ENCODE data around the gene TRIM50.
"Not testable (repeated sequence)": the region's sequence is repeated elsewhere in the genome, so short reads cannot be mapped to it uniquely, and the experiment has no call there.

TRIM50 gene

GRCh38 chr7:73314271-73314670 is 13.6 kb downstream of the TRIM50 start:
- no peak for DNase-seq (ENCODE audit: low read depth)

- no peak for DNase-seq (ENCODE audit: low read depth)
Observed at GRCh38 chr7:73313521-73313906, 14.4 kb downstream of the TRIM50 start.

- no peak for DNase-seq (ENCODE audit: low read depth)
Observed at GRCh38 chr7:73312831-73313520, 14.9 kb downstream of the TRIM50 start.

GRCh38 chr7:73311421-73311820 is 16.5 kb downstream of the TRIM50 start:
- not testable (repeated sequence) for DNase-seq (ENCODE audit: low read depth)

- DNase-seq (ENCODE audit: low read depth) = peak; percentile 86
Observed at GRCh38 chr7:73308665-73309214, 19.1 kb downstream of the TRIM50 start, which contains the start of gene NSUN5. NSUN5 (minus strand) TSS chr7:73308826; CDS start chr7:73308790, 36 bp downstream.

GRCh38 chr7:73308074-73308664 is 19.7 kb downstream of the TRIM50 start:
- DNase-seq (ENCODE audit: low read depth) = no peak

GRCh38 chr7:73307436-73307835 is 20.4 kb downstream of the TRIM50 start:
- DNase-seq (ENCODE audit: low read depth) = no peak

GRCh38 chr7:73304612-73305387 is 23.1 kb downstream of the TRIM50 start:
- not testable (repeated sequence) for DNase-seq (ENCODE audit: low read depth)

- no peak for DNase-seq (ENCODE audit: low read depth)
Observed at GRCh38 chr7:73304071-73304470, 23.8 kb downstream of the TRIM50 start.

- DNase-seq (ENCODE audit: low read depth) = no peak
Observed at GRCh38 chr7:73303546-73303945, 24.3 kb downstream of the TRIM50 start.

GRCh38 chr7:73302846-73303245 is 25.0 kb downstream of the TRIM50 start:
- not testable (repeated sequence) for DNase-seq (ENCODE audit: low read depth)

- not testable (repeated sequence) for DNase-seq (ENCODE audit: low read depth)
Observed at GRCh38 chr7:73301108-73301507, 26.8 kb downstream of the TRIM50 start.

- DNase-seq (ENCODE audit: low read depth) = not testable (repeated sequence)
Observed at GRCh38 chr7:73299812-73300211, 28.1 kb downstream of the TRIM50 start.

- not testable (repeated sequence) for DNase-seq (ENCODE audit: low read depth)
Observed at GRCh38 chr7:73297706-73298105, 30.2 kb downstream of the TRIM50 start.

GRCh38 chr7:73297235-73297634 is 30.6 kb downstream of the TRIM50 start:
- DNase-seq (ENCODE audit: low read depth) = not testable (repeated sequence)

- not testable (repeated sequence) for DNase-seq (ENCODE audit: low read depth)
Observed at GRCh38 chr7:73277210-73277609, 50.7 kb downstream of the TRIM50 start.

GRCh38 chr7:73267813-73268212 is 60.1 kb downstream of the TRIM50 start:
- not testable (repeated sequence) for DNase-seq (ENCODE audit: low read depth)

GRCh38 chr7:73266719-73267368 is 61.0 kb downstream of the TRIM50 start:
- not testable (repeated sequence) for DNase-seq (ENCODE audit: low read depth)

Measured in stimulated activated CD8-positive, alpha-beta memory T cell treated with anti-CD3 and anti-CD28 coated beads, Interleukin-4, amount 100 ng/mL, for 24 hours (primary cell).